Measurements from ENCODE around the gene TWSG1.

TWSG1 gene

DNA sequence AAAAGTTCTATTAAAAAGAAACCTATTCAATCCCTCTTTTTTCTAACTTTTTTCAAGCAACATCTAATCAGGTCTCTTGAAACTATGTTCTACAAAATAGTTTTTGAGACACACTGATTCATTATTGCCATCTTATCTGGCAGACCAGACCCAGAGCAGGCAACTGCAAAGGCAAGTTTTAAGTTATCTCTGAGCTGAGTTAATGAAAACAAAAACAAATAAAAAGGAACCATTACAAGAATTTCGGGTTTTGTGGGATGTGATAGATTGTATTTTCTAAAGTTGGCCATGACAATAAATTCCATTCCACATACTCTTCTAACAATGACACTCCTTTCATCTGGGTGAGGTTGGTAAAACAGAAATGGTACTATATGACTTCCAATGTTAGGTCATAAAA is 15.2 kb upstream of the TWSG1 start:
- no peak overlapping the region for H3K4me3 ChIP-seq (ENCODE audit: severe bottlenecking)
- DNase-seq (ENCODE audit: low spot score) = no peak
- no peak overlapping the region for H3K27ac ChIP-seq (ENCODE audit: poor library complexity, severe bottlenecking)
- TF ChIP-seq CTCF (IDR thresholded peaks at IDR 0.05; ENCODE audit: poor library complexity, severe bottlenecking) = no peak
- ATAC-seq (ENCODE audit: low read depth) = no peak
- no peaks in the 10 kb centered on the region for H3K36me3 ChIP-seq (ENCODE audit: low read depth)
- no peaks in the 10 kb centered on the region for H3K27me3 ChIP-seq (ENCODE audit: insufficient read depth, poor library complexity, severe bottlenecking)
- H3K9me3 ChIP-seq (ENCODE audit: severe bottlenecking) = no peaks in the 10 kb centered on the region
- peaks cover 5% of the 10 kb centered on the region for H3K4me1 ChIP-seq (ENCODE audit: insufficient read depth, poor library complexity, severe bottlenecking)

DNA sequence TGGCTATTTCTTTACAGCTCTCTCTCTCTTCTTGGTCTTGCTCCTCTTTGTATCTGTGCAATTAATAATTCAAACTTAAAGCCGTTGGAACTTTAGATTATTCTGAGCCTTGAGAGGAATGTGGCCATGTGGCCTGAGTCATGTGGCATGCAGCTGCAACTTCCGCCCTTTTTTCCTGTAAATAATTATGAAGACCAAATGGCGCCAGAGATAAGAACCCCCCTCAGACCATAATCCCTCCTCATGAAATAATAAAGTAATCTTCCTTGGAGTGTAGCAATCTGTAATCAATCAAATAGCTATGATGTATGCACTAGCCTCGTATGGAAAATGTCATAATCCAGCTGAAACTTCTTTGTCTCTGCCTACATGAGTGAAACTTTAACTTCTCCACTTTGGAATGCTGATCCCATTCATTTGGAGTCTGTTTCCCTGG is 13.5 kb upstream of the TWSG1 start:
- ATAC-seq (ENCODE audit: low read depth) = no peak
- no peak overlapping the region for H3K4me3 ChIP-seq (ENCODE audit: severe bottlenecking)
- TF ChIP-seq CTCF (IDR thresholded peaks at IDR 0.05; ENCODE audit: poor library complexity, severe bottlenecking) = no peak
- H3K27ac ChIP-seq (ENCODE audit: poor library complexity, severe bottlenecking) = no peak overlapping the region
- no peaks in the 10 kb centered on the region for H3K9me3 ChIP-seq (ENCODE audit: severe bottlenecking)
- H3K27me3 ChIP-seq (ENCODE audit: insufficient read depth, poor library complexity, severe bottlenecking) = no peaks in the 10 kb centered on the region
- no peaks in the 10 kb centered on the region for H3K36me3 ChIP-seq (ENCODE audit: low read depth)
- no peak for DNase-seq (ENCODE audit: low spot score)
- peaks cover 7% of the 10 kb centered on the region for H3K4me1 ChIP-seq (ENCODE audit: insufficient read depth, poor library complexity, severe bottlenecking)

DNA sequence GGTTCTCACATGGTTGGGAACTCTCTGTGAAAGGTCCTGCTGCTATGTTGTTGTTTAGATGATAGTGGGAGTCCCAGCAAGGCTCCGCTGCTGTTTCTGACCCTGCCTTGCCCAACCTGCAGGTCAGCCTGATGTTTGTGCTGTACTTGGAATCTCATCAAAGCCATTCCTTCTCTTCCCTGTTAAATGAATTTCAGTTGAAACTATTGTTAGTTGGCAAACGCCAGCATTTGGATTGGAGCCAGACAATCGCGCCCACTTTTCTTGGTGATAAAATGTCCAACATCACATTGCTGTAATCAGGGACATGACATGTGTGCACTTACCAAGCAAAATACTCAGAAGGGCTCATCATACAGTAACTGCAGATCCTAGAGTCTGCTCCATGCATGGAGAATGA is 12.8 kb upstream of the TWSG1 start:
- Histone ChIP-seq H3K27me3 (ENCODE audit: insufficient read depth, poor library complexity, severe bottlenecking) (no peaks in the 10 kb centered on the region), H3K4me1 (ENCODE audit: insufficient read depth, poor library complexity, severe bottlenecking) (peaks cover 7% of the 10 kb centered on the region), H3K4me3 (ENCODE audit: severe bottlenecking) (no peak overlapping the region), H3K9me3 (ENCODE audit: severe bottlenecking) (no peaks in the 10 kb centered on the region), H3K27ac (ENCODE audit: poor library complexity, severe bottlenecking) (no peak overlapping the region), H3K36me3 (ENCODE audit: low read depth) (no peaks in the 10 kb centered on the region)
- TF ChIP-seq CTCF (IDR thresholded peaks at IDR 0.05; ENCODE audit: poor library complexity, severe bottlenecking) = no peak
- ATAC-seq (ENCODE audit: low read depth) = no peak
- no peak for DNase-seq (ENCODE audit: low spot score)

DNA sequence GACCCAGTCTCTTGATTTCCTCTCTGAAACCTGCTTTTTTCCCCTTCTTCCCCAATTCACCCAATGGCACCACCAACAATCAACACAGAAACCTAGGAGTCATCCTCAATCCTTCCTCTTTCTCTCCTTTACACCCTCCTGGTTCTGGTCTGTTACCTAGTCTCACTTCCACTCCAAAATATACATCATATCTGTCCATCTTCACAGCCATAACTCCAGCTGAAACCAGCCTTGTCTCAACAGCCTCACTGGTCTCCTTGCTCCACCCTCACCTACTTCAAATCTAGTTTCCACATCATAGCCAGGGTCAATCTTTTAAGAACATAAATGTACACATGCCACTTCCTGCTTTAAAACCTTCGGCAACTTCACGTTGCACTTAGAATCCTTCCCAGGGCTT is 11.8 kb upstream of the TWSG1 start:
- no peak overlapping the region for H3K4me3 ChIP-seq (ENCODE audit: severe bottlenecking)
- no peak for ATAC-seq (ENCODE audit: low read depth)
- no peaks in the 10 kb centered on the region for H3K36me3 ChIP-seq (ENCODE audit: low read depth)
- peaks cover 7% of the 10 kb centered on the region for H3K4me1 ChIP-seq (ENCODE audit: insufficient read depth, poor library complexity, severe bottlenecking)
- H3K27ac ChIP-seq (ENCODE audit: poor library complexity, severe bottlenecking) = no peak overlapping the region
- TF ChIP-seq CTCF (IDR thresholded peaks at IDR 0.05; ENCODE audit: poor library complexity, severe bottlenecking) = no peak
- H3K27me3 ChIP-seq (ENCODE audit: insufficient read depth, poor library complexity, severe bottlenecking) = no peaks in the 10 kb centered on the region
- DNase-seq (ENCODE audit: low spot score) = no peak
- H3K9me3 ChIP-seq (ENCODE audit: severe bottlenecking) = no peaks in the 10 kb centered on the region

DNA sequence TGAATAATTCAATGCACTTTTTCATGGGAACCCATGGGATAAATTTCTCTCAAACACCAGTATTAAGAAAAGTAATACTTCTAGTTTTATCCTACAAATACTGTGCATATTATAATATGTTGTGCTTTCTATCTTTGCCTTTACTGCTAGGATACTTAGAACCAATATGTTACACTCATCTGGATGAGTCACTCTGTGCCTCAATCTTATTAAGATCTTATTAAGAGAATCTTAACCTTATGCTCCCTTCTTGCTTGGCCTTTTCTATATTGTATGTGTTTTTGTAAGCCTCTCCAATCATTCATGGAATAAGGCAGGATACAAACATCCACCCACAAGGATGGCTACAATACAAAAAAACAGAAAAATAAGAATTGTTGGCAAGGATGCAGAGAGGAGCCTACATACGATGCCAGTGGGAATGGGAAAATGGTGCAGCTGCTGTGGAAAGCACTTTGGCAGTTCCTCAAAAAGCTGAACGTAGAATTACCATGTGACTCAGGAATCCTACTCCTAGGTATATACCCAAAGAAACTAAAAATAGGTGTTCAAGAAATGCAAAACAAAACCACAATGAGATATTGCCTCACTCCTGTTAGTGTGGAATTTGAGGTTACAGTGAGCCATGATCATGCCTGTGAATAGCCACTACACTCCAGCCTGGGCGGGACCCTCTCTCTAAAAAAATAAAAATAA is 10.7 kb upstream of the TWSG1 start:
- ATAC-seq (ENCODE audit: low read depth) = peak; percentile 69

More for the DNA sequence above, 10.7 kb upstream of the TWSG1 start:
- Histone ChIP-seq H3K9me3 (ENCODE audit: severe bottlenecking) (no peaks in the 10 kb centered on the region), H3K27ac (ENCODE audit: poor library complexity, severe bottlenecking) (no peak overlapping the region), H3K4me3 (ENCODE audit: severe bottlenecking) (no peak overlapping the region), H3K4me1 (ENCODE audit: insufficient read depth, poor library complexity, severe bottlenecking) (peaks cover 7% of the 10 kb centered on the region), H3K36me3 (ENCODE audit: low read depth) (no peaks in the 10 kb centered on the region), H3K27me3 (ENCODE audit: insufficient read depth, poor library complexity, severe bottlenecking) (no peaks in the 10 kb centered on the region)
- DNase-seq (ENCODE audit: low spot score) = no peak
- no peak for TF ChIP-seq CTCF (IDR thresholded peaks at IDR 0.05; ENCODE audit: poor library complexity, severe bottlenecking)

All from RWPE2 (cell line).